Measurements from ENCODE around the gene CDHR3. TPM values are rescaled to one million over a fixed set of nuclear protein-coding genes. Genes with fewer than 3 reads are reported as not detected.
A peak's percentile ranks its signal among the peaks of the same experiment; 100 is the strongest.

Gene CDHR3
- total RNA-seq, 1 donor from 2014 or later, result 1.4 TPM

GRCh38 chr7:106064771-106065574 is 101.9 kb downstream of the CDHR3 start:
- no peaks in the 10 kb centered on the region for H3K9me3 ChIP-seq
- H3K27ac ChIP-seq, result peak overlapping the region; percentile 42
- peak overlapping the region; percentile 11 for H3K4me3 ChIP-seq
- no peaks in the 10 kb centered on the region for H3K36me3 ChIP-seq
- intact Hi-C loops (cut with DNase I), result no loop called here
- TF ChIP-seq CTCF (IDR thresholded peaks at IDR 0.05), result no peak
- H3K4me1 ChIP-seq, result peaks cover 28% of the 10 kb centered on the region
- peak; percentile 74 for ATAC-seq
- no peaks in the 10 kb centered on the region for H3K27me3 ChIP-seq
- DNase-seq, result peak; percentile 71

GRCh38 chr7:106065575-106066500 is 102.8 kb downstream of the CDHR3 start:
- TF ChIP-seq CTCF (IDR thresholded peaks at IDR 0.05), result no peak
- peaks cover 36% of the 10 kb centered on the region for H3K4me1 ChIP-seq
- H3K36me3 ChIP-seq, result no peaks in the 10 kb centered on the region
- ATAC-seq (peak; percentile 42), DNase-seq (no peak)
- H3K27me3 ChIP-seq, result no peaks in the 10 kb centered on the region
- no peaks in the 10 kb centered on the region for H3K9me3 ChIP-seq
- peak overlapping the region; percentile 42 for H3K27ac ChIP-seq
- peak overlapping the region; percentile 11 for H3K4me3 ChIP-seq
- intact Hi-C loops (cut with DNase I), result no loop called here

GRCh38 chr7:106067678-106068077 is 104.6 kb downstream of the CDHR3 start:
- intact Hi-C loops (cut with DNase I), result no loop called here
- TF ChIP-seq CTCF (IDR thresholded peaks at IDR 0.05), result no peak
- Histone ChIP-seq H3K9me3 (no peaks in the 10 kb centered on the region), H3K4me3 (no peak overlapping the region), H3K36me3 (no peaks in the 10 kb centered on the region), H3K4me1 (peaks cover 54% of the 10 kb centered on the region), H3K27me3 (no peaks in the 10 kb centered on the region), H3K27ac (no peak overlapping the region)
- DNase-seq (no peak), ATAC-seq (no peak)

GRCh38 chr7:106068538-106068961 is 105.5 kb downstream of the CDHR3 start:
- no peak overlapping the region for H3K27ac ChIP-seq
- no peaks in the 10 kb centered on the region for H3K36me3 ChIP-seq
- no peak for DNase-seq
- H3K4me1 ChIP-seq, result peaks cover 63% of the 10 kb centered on the region
- TF ChIP-seq CTCF (IDR thresholded peaks at IDR 0.05), result no peak
- ATAC-seq, result no peak
- H3K4me3 ChIP-seq, result no peak overlapping the region
- no peaks in the 10 kb centered on the region for H3K27me3 ChIP-seq
- no peaks in the 10 kb centered on the region for H3K9me3 ChIP-seq
- intact Hi-C loops (cut with DNase I), result no loop called here

- no peak for ATAC-seq
- Histone ChIP-seq H3K27ac (no peak overlapping the region), H3K4me3 (no peak overlapping the region), H3K4me1 (peaks cover 63% of the 10 kb centered on the region), H3K36me3 (no peaks in the 10 kb centered on the region), H3K9me3 (no peaks in the 10 kb centered on the region), H3K27me3 (no peaks in the 10 kb centered on the region)
- DNase-seq, result no peak
- intact Hi-C loops (cut with DNase I), result no loop called here
- no peak for TF ChIP-seq CTCF (IDR thresholded peaks at IDR 0.05)
These were observed 105.9 kb downstream of the CDHR3 start for GRCh38 chr7:106068986-106069385.
